Measurements from ENCODE around the gene GPC2.
"Not testable (repeated sequence)": the region's sequence is repeated elsewhere in the genome, so short reads cannot be mapped to it uniquely, and the experiment has no call there.

GPC2 gene

DNA sequence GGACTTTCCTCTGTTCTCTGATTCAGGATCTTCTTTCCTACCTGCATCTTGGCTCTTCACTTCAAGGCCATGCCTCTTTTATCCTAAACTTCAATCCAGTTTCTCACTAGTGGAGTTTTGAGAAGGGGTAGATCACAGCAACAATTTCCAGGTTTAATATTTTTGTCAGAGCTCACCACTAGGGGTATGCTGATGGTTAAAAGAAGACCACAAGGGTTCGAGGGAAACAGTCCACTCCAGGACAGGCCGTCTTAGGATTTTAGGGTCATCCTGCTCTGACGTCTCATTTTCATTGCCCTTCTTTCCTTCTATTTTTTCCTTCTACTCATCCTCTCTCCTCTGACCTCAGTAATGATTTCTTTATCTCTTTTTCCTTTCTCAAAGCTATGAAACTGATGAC is 11.9 kb upstream of the GPC2 start:
- Histone ChIP-seq H4K12ac (ENCODE audit: low read depth, low read length) (no peak overlapping the region), H2BK12ac (ENCODE audit: low read length) (no peak overlapping the region), H3K79me1 (ENCODE audit: low read length) (no peaks in the 10 kb centered on the region), H2BK5ac (ENCODE audit: low read depth, low read length, poor library complexity) (no peak overlapping the region), H3K18ac (ENCODE audit: low read length) (no peak overlapping the region), H3K9me3 (ENCODE audit: insufficient read depth, low read depth, low read length) (no peaks in the 10 kb centered on the region), H3K36me3 (ENCODE audit: control insufficient read depth in 1 of 2, insufficient read depth in 2 of 2, low read length in 2 of 2) (no peaks in the 10 kb centered on the region), H3K4me3 (ENCODE audit: low read depth, low read length) (no peak overlapping the region), H3K23ac (ENCODE audit: low read length) (no peak overlapping the region), H4K91ac (ENCODE audit: low read depth, low read length) (no peak overlapping the region), H2AK5ac (ENCODE audit: low read length) (no peak overlapping the region), H3K4ac (ENCODE audit: low read depth, low read length) (no peak overlapping the region), H3K27me3 (ENCODE audit: insufficient read depth, low read length) (no peaks in the 10 kb centered on the region), H3K14ac (ENCODE audit: low read length) (no peak overlapping the region), H3K27ac (ENCODE audit: low read depth, low read length) (no peak overlapping the region), H3K4me2 (ENCODE audit: low read length) (no peak overlapping the region), H3K4me1 (ENCODE audit: control insufficient read depth in 1 of 2, insufficient read depth in 2 of 2, low read length in 2 of 2) (no peaks in the 10 kb centered on the region), H2AFZ (ENCODE audit: insufficient read depth, low read length, poor library complexity) (no peak overlapping the region), H2BK120ac (ENCODE audit: insufficient read depth, low read length, poor library complexity) (no peak overlapping the region), H3K9ac (ENCODE audit: low read length) (no peak overlapping the region), H3K79me2 (ENCODE audit: control insufficient read depth, insufficient read depth, low read length, poor library complexity) (no peaks in the 10 kb centered on the region), H4K8ac (ENCODE audit: low read depth, low read length) (no peak overlapping the region)
- no peak for DNase-seq
- no CpG with 5 or more reads among the region's 3 CpGs for WGBS (ENCODE audit: extremely low coverage, insufficient coverage, insufficient read length)

DNA sequence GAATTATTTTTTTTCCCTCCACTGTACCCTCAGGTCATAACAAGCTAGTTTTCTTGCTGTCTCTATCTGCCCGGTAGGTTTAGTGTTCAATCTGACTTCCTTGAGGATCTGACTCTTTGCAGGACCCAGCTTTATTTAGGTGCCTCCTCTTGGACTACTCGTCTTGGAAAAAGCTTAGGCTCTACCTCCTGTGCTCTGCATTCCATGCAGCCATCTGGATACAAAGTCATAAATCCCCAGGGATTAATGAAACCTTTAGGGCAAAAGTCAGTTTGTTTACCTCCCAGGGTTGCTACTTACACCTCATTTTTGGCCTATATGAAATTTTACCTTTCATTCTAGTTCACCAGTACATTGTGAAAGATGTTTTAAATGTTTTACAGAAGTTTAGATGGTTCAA is 8.5 kb upstream of the GPC2 start:
- Histone ChIP-seq H2BK12ac (ENCODE audit: low read length) (no peak overlapping the region), H3K14ac (ENCODE audit: low read length) (no peak overlapping the region), H3K79me2 (ENCODE audit: control insufficient read depth, insufficient read depth, low read length, poor library complexity) (no peaks in the 10 kb centered on the region), H3K4me1 (ENCODE audit: control insufficient read depth in 1 of 2, insufficient read depth in 2 of 2, low read length in 2 of 2) (no peaks in the 10 kb centered on the region), H4K12ac (ENCODE audit: low read depth, low read length) (no peak overlapping the region), H3K9ac (ENCODE audit: low read length) (no peak overlapping the region), H4K8ac (ENCODE audit: low read depth, low read length) (no peak overlapping the region), H3K36me3 (ENCODE audit: control insufficient read depth in 1 of 2, insufficient read depth in 2 of 2, low read length in 2 of 2) (no peaks in the 10 kb centered on the region), H3K9me3 (ENCODE audit: insufficient read depth, low read depth, low read length) (no peaks in the 10 kb centered on the region), H3K4ac (ENCODE audit: low read depth, low read length) (no peak overlapping the region), H3K23ac (ENCODE audit: low read length) (no peak overlapping the region), H2AFZ (ENCODE audit: insufficient read depth, low read length, poor library complexity) (no peak overlapping the region), H3K27me3 (ENCODE audit: insufficient read depth, low read length) (no peaks in the 10 kb centered on the region), H2BK120ac (ENCODE audit: insufficient read depth, low read length, poor library complexity) (no peak overlapping the region), H3K4me2 (ENCODE audit: low read length) (no peak overlapping the region), H3K4me3 (ENCODE audit: low read depth, low read length) (no peak overlapping the region), H4K91ac (ENCODE audit: low read depth, low read length) (no peak overlapping the region), H3K27ac (ENCODE audit: low read depth, low read length) (no peak overlapping the region), H2BK5ac (ENCODE audit: low read depth, low read length, poor library complexity) (no peak overlapping the region), H2AK5ac (ENCODE audit: low read length) (no peak overlapping the region), H3K18ac (ENCODE audit: low read length) (no peak overlapping the region), H3K79me1 (ENCODE audit: low read length) (no peaks in the 10 kb centered on the region)
- no peak for DNase-seq
- no CpG with 5 or more reads among the region's 2 CpGs for WGBS (ENCODE audit: extremely low coverage, insufficient coverage, insufficient read length)

DNA sequence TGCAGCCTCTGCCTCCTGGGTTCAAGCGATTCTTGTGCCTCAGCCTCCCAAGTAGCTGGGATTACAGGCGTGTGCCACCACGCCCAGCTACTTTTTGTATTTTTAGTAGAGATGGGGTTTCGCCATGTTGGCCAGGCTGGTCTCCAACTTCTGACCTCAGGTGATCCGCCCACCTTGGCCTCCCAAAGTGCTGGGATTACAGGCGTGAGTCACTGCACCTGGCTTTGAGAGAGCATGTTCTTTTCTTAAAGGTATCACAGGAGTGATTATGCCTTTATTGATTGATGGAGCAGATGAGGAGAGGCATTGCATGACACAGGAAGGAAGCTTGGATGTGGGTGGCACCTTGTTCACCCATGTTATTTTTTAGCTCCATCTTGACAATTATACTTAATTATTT is 5.9 kb upstream of the GPC2 start:
- H3K14ac ChIP-seq (ENCODE audit: low read length); H3K4ac ChIP-seq (ENCODE audit: low read depth, low read length); H3K36me3 ChIP-seq (ENCODE audit: control insufficient read depth in 1 of 2, insufficient read depth in 2 of 2, low read length in 2 of 2); H3K27ac ChIP-seq (ENCODE audit: low read depth, low read length); H4K12ac ChIP-seq (ENCODE audit: low read depth, low read length); H2AK5ac ChIP-seq (ENCODE audit: low read length); H2BK12ac ChIP-seq (ENCODE audit: low read length); H2BK120ac ChIP-seq (ENCODE audit: insufficient read depth, low read length, poor library complexity); H3K4me1 ChIP-seq (ENCODE audit: control insufficient read depth in 1 of 2, insufficient read depth in 2 of 2, low read length in 2 of 2); H3K23ac ChIP-seq (ENCODE audit: low read length); H3K4me2 ChIP-seq (ENCODE audit: low read length); H3K79me2 ChIP-seq (ENCODE audit: control insufficient read depth, insufficient read depth, low read length, poor library complexity); DNase-seq; H4K8ac ChIP-seq (ENCODE audit: low read depth, low read length); H2AFZ ChIP-seq (ENCODE audit: insufficient read depth, low read length, poor library complexity); H3K9me3 ChIP-seq (ENCODE audit: insufficient read depth, low read depth, low read length); H3K9ac ChIP-seq (ENCODE audit: low read length); H3K4me3 ChIP-seq (ENCODE audit: low read depth, low read length); H3K79me1 ChIP-seq (ENCODE audit: low read length); H3K27me3 ChIP-seq (ENCODE audit: insufficient read depth, low read length); H3K18ac ChIP-seq (ENCODE audit: low read length); H2BK5ac ChIP-seq (ENCODE audit: low read depth, low read length, poor library complexity); H4K91ac ChIP-seq (ENCODE audit: low read depth, low read length): not testable (repeated sequence)
- no CpG with 5 or more reads among the region's 6 CpGs for WGBS (ENCODE audit: extremely low coverage, insufficient coverage, insufficient read length)

DNA sequence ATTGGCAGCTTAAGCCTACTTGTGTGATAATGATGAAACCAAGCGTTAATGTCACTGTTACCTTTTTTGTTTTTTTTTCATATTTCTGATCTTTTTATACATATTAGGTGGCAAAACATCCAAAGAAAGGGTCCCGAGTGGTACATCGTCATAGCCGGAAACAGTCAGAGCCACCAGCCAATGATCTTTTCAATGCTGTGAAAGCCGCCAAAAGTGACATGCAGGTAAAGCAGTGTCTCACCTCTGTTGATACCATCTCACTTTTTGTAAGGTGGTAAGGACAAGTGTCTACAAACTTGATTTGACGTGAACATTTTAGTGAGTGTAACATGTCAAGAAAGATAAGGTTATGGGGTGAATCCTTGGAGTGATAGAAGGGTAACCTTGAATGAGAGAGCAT is 5.4 kb upstream of the GPC2 start:
- H3K9ac ChIP-seq (ENCODE audit: low read length); H4K12ac ChIP-seq (ENCODE audit: low read depth, low read length); DNase-seq; H3K23ac ChIP-seq (ENCODE audit: low read length); H3K27me3 ChIP-seq (ENCODE audit: insufficient read depth, low read length); H3K4ac ChIP-seq (ENCODE audit: low read depth, low read length); H3K4me3 ChIP-seq (ENCODE audit: low read depth, low read length); H3K4me2 ChIP-seq (ENCODE audit: low read length); H3K4me1 ChIP-seq (ENCODE audit: control insufficient read depth in 1 of 2, insufficient read depth in 2 of 2, low read length in 2 of 2); H4K91ac ChIP-seq (ENCODE audit: low read depth, low read length); H2AFZ ChIP-seq (ENCODE audit: insufficient read depth, low read length, poor library complexity); H2BK120ac ChIP-seq (ENCODE audit: insufficient read depth, low read length, poor library complexity); H3K9me3 ChIP-seq (ENCODE audit: insufficient read depth, low read depth, low read length); H3K36me3 ChIP-seq (ENCODE audit: control insufficient read depth in 1 of 2, insufficient read depth in 2 of 2, low read length in 2 of 2); H2AK5ac ChIP-seq (ENCODE audit: low read length); H3K18ac ChIP-seq (ENCODE audit: low read length); H3K79me1 ChIP-seq (ENCODE audit: low read length); H3K79me2 ChIP-seq (ENCODE audit: control insufficient read depth, insufficient read depth, low read length, poor library complexity); H4K8ac ChIP-seq (ENCODE audit: low read depth, low read length); H2BK12ac ChIP-seq (ENCODE audit: low read length); H3K14ac ChIP-seq (ENCODE audit: low read length); H3K27ac ChIP-seq (ENCODE audit: low read depth, low read length); H2BK5ac ChIP-seq (ENCODE audit: low read depth, low read length, poor library complexity): not testable (repeated sequence)
- WGBS (ENCODE audit: extremely low coverage, insufficient coverage, insufficient read length): no CpG with 5 or more reads among the region's 6 CpGs
